ENCODE measurements around the gene IL1RAPL1.

Gene IL1RAPL1

DNA sequence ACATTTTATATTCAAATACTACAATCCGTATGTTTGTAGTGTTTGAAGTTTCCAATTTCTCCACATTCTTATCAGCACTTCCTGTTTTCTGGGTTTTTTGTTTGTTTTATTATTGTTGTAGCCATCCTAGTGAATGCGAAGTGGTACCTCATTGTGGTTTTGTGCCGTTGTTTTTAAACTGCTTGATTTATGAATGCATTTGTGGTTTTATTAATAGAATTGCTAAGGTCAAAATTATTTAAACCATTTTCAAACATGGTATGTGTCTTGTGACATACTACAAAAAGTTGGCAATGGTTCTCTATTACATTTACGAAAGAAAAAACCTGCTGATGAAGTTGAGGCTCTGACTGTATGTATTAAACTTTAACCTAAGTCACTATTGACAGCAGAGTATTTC, 848.1 kb downstream of the IL1RAPL1 start:
- H4K91ac ChIP-seq (ENCODE audit: low read depth, low read length, poor library complexity): no peak overlapping the region
- H4K8ac ChIP-seq (ENCODE audit: low read depth, low read length): no peak overlapping the region
- H2BK15ac ChIP-seq (ENCODE audit: low read length): no peak overlapping the region
- no peak for DNase-seq (ENCODE audit: low spot score)
- no peaks in the 10 kb centered on the region for H3K79me1 ChIP-seq (ENCODE audit: low read depth, low read length)
- no peaks in the 10 kb centered on the region for H3K27me3 ChIP-seq (ENCODE audit: control insufficient read depth in 3 of 3, insufficient read depth in 3 of 3, low read depth in 1 of 3, low read length in 3 of 3)
- no peaks in the 10 kb centered on the region for H3K36me3 ChIP-seq (replicated peaks in 1 of 2; ENCODE audit: control insufficient read depth in 2 of 2, insufficient read depth in 2 of 2, low read length in 2 of 2)
- no peak overlapping the region for H2AK5ac ChIP-seq (ENCODE audit: low read depth, low read length)
- no peak overlapping the region for H2BK12ac ChIP-seq (ENCODE audit: low read length)
- H3K9ac ChIP-seq (ENCODE audit: low read depth, low read length, poor library complexity): no peak overlapping the region
- no CpG with 5 or more reads among the region's 4 CpGs for WGBS, 2 donors (ENCODE audit: extremely low coverage in 2 of 2, insufficient read length in 2 of 2, insufficient replicate concordance in 1 of 2)
- no peak overlapping the region for H2AFZ ChIP-seq (ENCODE audit: low read length)
- H3K23ac ChIP-seq (ENCODE audit: low read depth, low read length, poor library complexity): no peak overlapping the region
- no peak overlapping the region for H2BK120ac ChIP-seq (ENCODE audit: low read depth, low read length)
- no peaks in the 10 kb centered on the region for H3K9me3 ChIP-seq (replicated peaks in 1 of 2; ENCODE audit: control insufficient read depth in 2 of 2, insufficient read depth in 1 of 2, low read depth in 1 of 2, low read length in 2 of 2)
- no peak overlapping the region for H3K27ac ChIP-seq (replicated peaks; ENCODE audit: low read length)
- no peak overlapping the region for H2BK5ac ChIP-seq (ENCODE audit: low read length)
- no peak overlapping the region for H3K18ac ChIP-seq (ENCODE audit: low read length)
- H3K4me1 ChIP-seq (ENCODE audit: control insufficient read depth in 2 of 2, insufficient read depth in 1 of 2, low read depth in 1 of 2, low read length in 2 of 2): no peaks in the 10 kb centered on the region
- no peak overlapping the region for H3K14ac ChIP-seq (ENCODE audit: low read length)
- H3K4me2 ChIP-seq (ENCODE audit: insufficient read depth, low read length, poor library complexity, severe bottlenecking): no peak overlapping the region
- no peak overlapping the region for H3K4me3 ChIP-seq (ENCODE audit: low read length in 2 of 2)
- no peak overlapping the region for H3K4ac ChIP-seq (ENCODE audit: low read length)

GRCh38 chrX:29447867-29448266, 860.6 kb downstream of the IL1RAPL1 start:
- Histone ChIP-seq H3K4me2 (ENCODE audit: insufficient read depth, low read length, poor library complexity, severe bottlenecking) (no peak overlapping the region), H2BK15ac (ENCODE audit: low read length) (no peak overlapping the region), H3K4me1 (ENCODE audit: control insufficient read depth in 2 of 2, insufficient read depth in 1 of 2, low read depth in 1 of 2, low read length in 2 of 2) (no peaks in the 10 kb centered on the region), H3K4me3 (ENCODE audit: low read length in 2 of 2) (no peak overlapping the region), H2AFZ (ENCODE audit: low read length) (no peak overlapping the region), H3K79me1 (ENCODE audit: low read depth, low read length) (no peaks in the 10 kb centered on the region), H3K27ac (replicated peaks; ENCODE audit: low read length) (no peak overlapping the region), H3K9ac (ENCODE audit: low read depth, low read length, poor library complexity) (no peak overlapping the region), H3K14ac (ENCODE audit: low read length) (no peak overlapping the region), H3K36me3 (replicated peaks in 1 of 2; ENCODE audit: control insufficient read depth in 2 of 2, insufficient read depth in 2 of 2, low read length in 2 of 2) (no peaks in the 10 kb centered on the region), H3K23ac (ENCODE audit: low read depth, low read length, poor library complexity) (no peak overlapping the region), H2BK120ac (ENCODE audit: low read depth, low read length) (no peak overlapping the region), H2AK5ac (ENCODE audit: low read depth, low read length) (no peak overlapping the region), H3K27me3 (ENCODE audit: control insufficient read depth in 3 of 3, insufficient read depth in 3 of 3, low read depth in 1 of 3, low read length in 3 of 3) (no peaks in the 10 kb centered on the region), H3K18ac (ENCODE audit: low read length) (no peak overlapping the region), H4K91ac (ENCODE audit: low read depth, low read length, poor library complexity) (no peak overlapping the region), H4K8ac (ENCODE audit: low read depth, low read length) (no peak overlapping the region), H2BK5ac (ENCODE audit: low read length) (no peak overlapping the region), H3K4ac (ENCODE audit: low read length) (no peak overlapping the region), H3K9me3 (replicated peaks in 1 of 2; ENCODE audit: control insufficient read depth in 2 of 2, insufficient read depth in 1 of 2, low read depth in 1 of 2, low read length in 2 of 2) (no peaks in the 10 kb centered on the region), H2BK12ac (ENCODE audit: low read length) (no peak overlapping the region)
- DNase-seq (ENCODE audit: low spot score): no peak
- whole genome bisulfite sequencing, 2 donors (ENCODE audit: extremely low coverage in 2 of 2, insufficient read length in 2 of 2, insufficient replicate concordance in 1 of 2): no CpG with 5 or more reads among the region's 2 CpGs

DNA sequence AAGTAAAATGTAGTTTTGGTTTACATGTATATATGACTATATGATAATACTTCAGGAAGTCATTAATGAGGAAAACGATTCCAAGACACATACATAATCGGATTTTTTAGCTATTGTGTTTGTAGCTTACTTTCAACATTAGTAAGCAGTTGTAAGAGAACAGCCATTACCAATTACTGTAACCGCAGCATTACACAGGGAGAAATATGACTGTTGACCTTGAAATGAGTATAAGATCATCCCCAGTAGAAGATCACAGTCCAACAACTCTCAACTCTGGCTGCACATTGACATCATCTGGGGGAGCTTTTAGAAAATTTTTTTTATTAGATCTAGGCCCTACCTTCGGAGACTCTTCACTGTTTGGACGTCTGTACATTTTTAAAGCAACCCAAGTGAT, 866.1 kb downstream of the IL1RAPL1 start:
- Histone ChIP-seq H4K8ac (ENCODE audit: low read depth, low read length) (no peak overlapping the region), H3K79me1 (ENCODE audit: low read depth, low read length) (no peaks in the 10 kb centered on the region), H2BK12ac (ENCODE audit: low read length) (no peak overlapping the region), H3K18ac (ENCODE audit: low read length) (no peak overlapping the region), H3K4me2 (ENCODE audit: insufficient read depth, low read length, poor library complexity, severe bottlenecking) (no peak overlapping the region), H3K9ac (ENCODE audit: low read depth, low read length, poor library complexity) (no peak overlapping the region), H2AK5ac (ENCODE audit: low read depth, low read length) (no peak overlapping the region), H3K4ac (ENCODE audit: low read length) (no peak overlapping the region), H3K9me3 (replicated peaks in 1 of 2; ENCODE audit: control insufficient read depth in 2 of 2, insufficient read depth in 1 of 2, low read depth in 1 of 2, low read length in 2 of 2) (no peaks in the 10 kb centered on the region), H4K91ac (ENCODE audit: low read depth, low read length, poor library complexity) (no peak overlapping the region), H3K4me1 (ENCODE audit: control insufficient read depth in 2 of 2, insufficient read depth in 1 of 2, low read depth in 1 of 2, low read length in 2 of 2) (no peaks in the 10 kb centered on the region), H3K4me3 (ENCODE audit: low read length in 2 of 2) (no peak overlapping the region), H3K36me3 (replicated peaks in 1 of 2; ENCODE audit: control insufficient read depth in 2 of 2, insufficient read depth in 2 of 2, low read length in 2 of 2) (no peaks in the 10 kb centered on the region), H3K14ac (ENCODE audit: low read length) (no peak overlapping the region), H3K27me3 (ENCODE audit: control insufficient read depth in 3 of 3, insufficient read depth in 3 of 3, low read depth in 1 of 3, low read length in 3 of 3) (no peaks in the 10 kb centered on the region), H2BK15ac (ENCODE audit: low read length) (no peak overlapping the region), H2BK120ac (ENCODE audit: low read depth, low read length) (no peak overlapping the region), H3K27ac (replicated peaks; ENCODE audit: low read length) (no peak overlapping the region), H2BK5ac (ENCODE audit: low read length) (no peak overlapping the region), H2AFZ (ENCODE audit: low read length) (no peak overlapping the region), H3K23ac (ENCODE audit: low read depth, low read length, poor library complexity) (no peak overlapping the region)
- DNase-seq (ENCODE audit: low spot score): no peak
- WGBS, 2 donors (ENCODE audit: extremely low coverage in 2 of 2, insufficient read length in 2 of 2, insufficient replicate concordance in 1 of 2): no CpG with 5 or more reads among the region's 5 CpGs

- Histone ChIP-seq H2BK15ac (ENCODE audit: low read length) (no peak overlapping the region), H2BK120ac (ENCODE audit: low read depth, low read length) (no peak overlapping the region), H3K14ac (ENCODE audit: low read length) (no peak overlapping the region), H4K91ac (ENCODE audit: low read depth, low read length, poor library complexity) (no peak overlapping the region), H3K4me3 (ENCODE audit: low read length in 2 of 2) (no peak overlapping the region), H2BK5ac (ENCODE audit: low read length) (no peak overlapping the region), H3K4me1 (ENCODE audit: control insufficient read depth in 2 of 2, insufficient read depth in 1 of 2, low read depth in 1 of 2, low read length in 2 of 2) (no peaks in the 10 kb centered on the region), H3K23ac (ENCODE audit: low read depth, low read length, poor library complexity) (no peak overlapping the region), H3K36me3 (replicated peaks in 1 of 2; ENCODE audit: control insufficient read depth in 2 of 2, insufficient read depth in 2 of 2, low read length in 2 of 2) (no peaks in the 10 kb centered on the region), H3K9me3 (replicated peaks in 1 of 2; ENCODE audit: control insufficient read depth in 2 of 2, insufficient read depth in 1 of 2, low read depth in 1 of 2, low read length in 2 of 2) (no peaks in the 10 kb centered on the region), H3K4ac (ENCODE audit: low read length) (no peak overlapping the region), H4K8ac (ENCODE audit: low read depth, low read length) (no peak overlapping the region), H3K79me1 (ENCODE audit: low read depth, low read length) (no peaks in the 10 kb centered on the region), H2AK5ac (ENCODE audit: low read depth, low read length) (no peak overlapping the region), H2AFZ (ENCODE audit: low read length) (no peak overlapping the region), H3K27me3 (ENCODE audit: control insufficient read depth in 3 of 3, insufficient read depth in 3 of 3, low read depth in 1 of 3, low read length in 3 of 3) (no peaks in the 10 kb centered on the region), H3K9ac (ENCODE audit: low read depth, low read length, poor library complexity) (no peak overlapping the region), H2BK12ac (ENCODE audit: low read length) (no peak overlapping the region), H3K18ac (ENCODE audit: low read length) (no peak overlapping the region), H3K27ac (replicated peaks; ENCODE audit: low read length) (no peak overlapping the region), H3K4me2 (ENCODE audit: insufficient read depth, low read length, poor library complexity, severe bottlenecking) (no peak overlapping the region)
- DNase-seq (ENCODE audit: low spot score): no peak
- no CpG with 5 or more reads among the region's 3 CpGs for WGBS, 2 donors (ENCODE audit: extremely low coverage in 2 of 2, insufficient read length in 2 of 2, insufficient replicate concordance in 1 of 2)
Measured at GRCh38 chrX:29455702-29456101, 868.5 kb downstream of the IL1RAPL1 start.

All from neuronal stem cell (in vitro differentiated cells).